22Rv1 (cell line): ENCODE results near the gene FIBCD1.

Source experiments
- ZFX ChIP-seq: fragments of 450-650 bp; IDR thresholded peaks from 2 replicates; pipeline ENCODE4 v1.6.1; 2017; ENCODE audit warnings: antibody characterized with exemption, borderline replicate concordance
- TF ChIP-seq, protein P1 (sequence below): fragments of 450-650 bp; IDR thresholded peaks from 2 replicates; pipeline ENCODE4 v1.5.1; 2017; ENCODE audit warnings: mild to moderate bottlenecking

DNA sequence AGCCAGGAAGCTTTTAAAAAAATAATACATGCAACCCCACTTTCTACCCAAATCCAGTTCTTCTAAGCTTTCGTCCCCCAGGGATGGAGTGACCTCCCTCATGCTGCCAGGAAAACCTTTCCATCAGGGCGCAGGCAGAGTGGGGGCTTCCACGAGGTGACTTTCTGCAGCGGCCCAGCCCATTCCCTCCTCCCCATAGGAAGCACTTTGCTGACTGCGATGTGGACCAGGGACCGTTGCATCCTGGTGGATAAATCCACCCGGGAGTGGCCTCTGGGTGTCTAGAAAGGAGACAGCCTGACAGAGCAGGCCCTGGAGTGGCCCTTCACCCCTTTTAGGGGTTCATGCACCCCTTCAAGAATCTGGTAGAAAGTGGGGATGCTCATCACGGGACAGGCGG is 44.0 kb downstream of the FIBCD1 start:
- TF ChIP-seq, protein P1, sequence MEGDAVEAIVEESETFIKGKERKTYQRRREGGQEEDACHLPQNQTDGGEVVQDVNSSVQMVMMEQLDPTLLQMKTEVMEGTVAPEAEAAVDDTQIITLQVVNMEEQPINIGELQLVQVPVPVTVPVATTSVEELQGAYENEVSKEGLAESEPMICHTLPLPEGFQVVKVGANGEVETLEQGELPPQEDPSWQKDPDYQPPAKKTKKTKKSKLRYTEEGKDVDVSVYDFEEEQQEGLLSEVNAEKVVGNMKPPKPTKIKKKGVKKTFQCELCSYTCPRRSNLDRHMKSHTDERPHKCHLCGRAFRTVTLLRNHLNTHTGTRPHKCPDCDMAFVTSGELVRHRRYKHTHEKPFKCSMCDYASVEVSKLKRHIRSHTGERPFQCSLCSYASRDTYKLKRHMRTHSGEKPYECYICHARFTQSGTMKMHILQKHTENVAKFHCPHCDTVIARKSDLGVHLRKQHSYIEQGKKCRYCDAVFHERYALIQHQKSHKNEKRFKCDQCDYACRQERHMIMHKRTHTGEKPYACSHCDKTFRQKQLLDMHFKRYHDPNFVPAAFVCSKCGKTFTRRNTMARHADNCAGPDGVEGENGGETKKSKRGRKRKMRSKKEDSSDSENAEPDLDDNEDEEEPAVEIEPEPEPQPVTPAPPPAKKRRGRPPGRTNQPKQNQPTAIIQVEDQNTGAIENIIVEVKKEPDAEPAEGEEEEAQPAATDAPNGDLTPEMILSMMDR, result no peak
- TF ChIP-seq ZFX, result no peak
